GM23248 (cell line): ENCODE measurements around the gene TCAIM. TPM values are rescaled to one million over a fixed set of nuclear protein-coding genes. Genes with fewer than 3 reads are reported as not detected.

Source experiments
- DNase-seq: peaks from one replicate; pipeline ENCODE4 v3.0.0-alpha.2; 2015
- H2AFZ ChIP-seq: fragments of 200-600 bp; sonication (generic); 2 replicates; pipeline ENCODE4 v1.6.1; 2016; ENCODE audit warnings: antibody characterized with exemption
- H3F3A ChIP-seq: fragments of 200-600 bp; sonication (generic); 2 replicates; pipeline ENCODE4 v1.6.1; 2016; ENCODE audit warnings: mild to moderate bottlenecking, antibody characterized with exemption, mixed run types; ENCODE audit not compliant: insufficient read depth
- H3K27ac ChIP-seq: fragments of 200-600 bp; sonication (generic); 2 replicates; pipeline ENCODE4 v1.5.1; 2016; ENCODE audit warnings: mild to moderate bottlenecking
- H3K27me3 ChIP-seq: fragments of 200-600 bp; sonication (generic); replicated peaks from 2 replicates; pipeline ENCODE4 v1.6.1; 2016; ENCODE audit warnings: mild to moderate bottlenecking; ENCODE audit not compliant: insufficient read depth
- H3K36me3 ChIP-seq: fragments of 200-600 bp; sonication (generic); 2 replicates; pipeline ENCODE4 v1.6.1; 2016; ENCODE audit warnings: low read depth, mild to moderate bottlenecking
- H3K4me1 ChIP-seq: fragments of 200-600 bp; sonication (generic); 2 replicates; pipeline ENCODE4 v1.6.1; 2016; ENCODE audit warnings: mild to moderate bottlenecking; ENCODE audit not compliant: insufficient read depth
- H3K4me2 ChIP-seq: fragments of 200-600 bp; sonication (generic); one replicate; pipeline ENCODE4 v1.6.1; 2016; ENCODE audit warnings: mild to moderate bottlenecking; ENCODE audit not compliant: unreplicated experiment
- H3K4me3 ChIP-seq: fragments of 200-600 bp; sonication (generic); 2 replicates; pipeline ENCODE4 v1.5.1; 2016; ENCODE audit warnings: mild to moderate bottlenecking
- H3K79me2 ChIP-seq: fragments of 200-600 bp; sonication (generic); 2 replicates; pipeline ENCODE4 v1.6.1; 2016; ENCODE audit warnings: mild to moderate bottlenecking; ENCODE audit not compliant: insufficient read depth
- H3K9ac ChIP-seq: fragments of 200-600 bp; sonication (generic); 2 replicates; pipeline ENCODE4 v1.6.1; 2016; ENCODE audit warnings: mild to moderate bottlenecking
- H3K9me2 ChIP-seq: fragments of 200-600 bp; sonication (generic); 2 replicates; pipeline ENCODE4 v1.6.1; 2016; ENCODE audit warnings: mixed run types, mild to moderate bottlenecking, moderate library complexity; ENCODE audit not compliant: insufficient read depth
- H3K9me3 ChIP-seq: fragments of 200-600 bp; sonication (generic); one replicate; pipeline ENCODE4 v1.6.1; 2017; ENCODE audit warnings: low read depth
- H4K20me1 ChIP-seq: fragments of 200-600 bp; sonication (generic); 2 replicates; pipeline ENCODE4 v1.6.0; 2016; ENCODE audit not compliant: insufficient read depth
- EZH2 ChIP-seq: fragments of 200-600 bp; sonication (generic); IDR thresholded peaks from 2 replicates; pipeline ENCODE4 v1.6.1; 2018; ENCODE audit warnings: antibody characterized with exemption, mild to moderate bottlenecking; ENCODE audit not compliant: insufficient read depth, poor library complexity, severe bottlenecking
- EZH2phosphoT487 ChIP-seq: fragments of 200-600 bp; sonication (generic); IDR thresholded peaks from 2 replicates; pipeline ENCODE4 v1.6.1; 2018; ENCODE audit warnings: antibody characterized with exemption, moderate library complexity, mild to moderate bottlenecking, low read depth; ENCODE audit not compliant: insufficient read depth
- WGBS, 2 experiments: methylation state at CpG; one replicate each; pipeline ENCODE4 v1.1.6; 2015 to 2017; ENCODE audit warnings: low lambda C conversion rate in 2 of 2, low coverage in 1 of 2; ENCODE audit errors: missing lambda C conversion rate in 2 of 2; 5-methylcytosine and 5-hydroxymethylcytosine counted together
- in situ Hi-C: fragments of 300-500 bp; cut with MboI; formaldehyde crosslinking; loops from 2 replicates; pipeline ENCODE4 v1.15.0; 2020
- polyA plus RNA-seq: library from polyadenylated mRNA; unstranded; fragments of >200 nt; fragmentation: Nextera tagmentation; extraction: Ambion mirVana; gene quantifications from 2 replicates; pipeline ENCODE4 v1.2.1, GENCODE V29; 2016
- total RNA-seq: library from RNA; depleted of rRNA; stranded (reverse); fragments of >200 nt; shearing (Covaris generic); gene quantifications from 2 replicates; pipeline ENCODE4 v1.2.3, GENCODE V29; 2014; rRNA removed

The TCAIM gene
- total RNA-seq (14.3 and 16.3 TPM in 2 replicates), polyA plus RNA-seq (12.6 and 13.9 TPM in 2 replicates)

- Histone ChIP-seq H3K4me3 (peak within 1 kb of the TSS; percentile 94), H3K4me1 (peaks cover 20% of the 10 kb centered on the region), H3K36me3 (no peaks in the 10 kb centered on the region), H3K27ac (peak within 1 kb of the TSS; percentile 66), H3K9ac (peak within 1 kb of the TSS; percentile 79), H3K27me3 (0 out of 2 replicates have a peak, but pooled peaks cover 4% of the 10 kb centered on the region), H3F3A (peaks cover 4% of the 10 kb centered on the region; the same call in 1 of the 2 replicates), H3K4me2 (peak within 1 kb of the TSS; percentile 98), H4K20me1 (no peaks in the 10 kb centered on the region), H3K9me2 (no peaks in the 10 kb centered on the region), H3K9me3 (no peaks in the 10 kb centered on the region), H3K79me2 (peaks cover 30% of the 10 kb centered on the region), H2AFZ (peak within 1 kb of the TSS; percentile 95)
- 1% methylated on average over 58 to 73 of the region's 77 CpGs for WGBS, 2 experiments
- DNase-seq, result peak; percentile 98
- TF ChIP-seq EZH2phosphoT487 (no peak), EZH2 (no peak)
- in situ Hi-C loops, result no loop called here
Measured at GRCh38 chr3:44338010-44338827, at the start of gene TCAIM. TCAIM (plus strand) TSS chr3:44338766; CDS start chr3:44354783, 16,017 bp downstream.

GRCh38 chr3:44289882-44290462, 48.6 kb upstream of the TCAIM start:
- H3K9me3 ChIP-seq, result no peaks in the 10 kb centered on the region
- no peaks in the 10 kb centered on the region for H3F3A ChIP-seq
- H3K4me2 ChIP-seq, result no peak overlapping the region
- H3K4me3 ChIP-seq, result no peak overlapping the region
- no peaks in the 10 kb centered on the region for H3K79me2 ChIP-seq
- DNase-seq, result no peak
- H4K20me1 ChIP-seq, result no peaks in the 10 kb centered on the region
- in situ Hi-C loops, result no loop called here
- H3K9me2 ChIP-seq, result no peaks in the 10 kb centered on the region
- H2AFZ ChIP-seq, result no peak overlapping the region
- no peak overlapping the region for H3K9ac ChIP-seq
- no peak overlapping the region for H3K27ac ChIP-seq
- no peaks in the 10 kb centered on the region for H3K4me1 ChIP-seq
- peaks cover 15% of the 10 kb centered on the region; the same call in 1 of the 2 replicates for H3K27me3 ChIP-seq
- WGBS, 2 experiments, result 45 to 47% methylated on average over 3 of the region's 3 CpGs
- no peak for TF ChIP-seq EZH2
- no peak for TF ChIP-seq EZH2phosphoT487
- no peaks in the 10 kb centered on the region for H3K36me3 ChIP-seq

- in situ Hi-C loops, result no loop called here
- Histone ChIP-seq H3K4me2 (no peak overlapping the region), H2AFZ (no peak overlapping the region), H3K4me3 (no peak overlapping the region), H3K9ac (no peak overlapping the region), H3F3A (no peaks in the 10 kb centered on the region), H3K4me1 (no peaks in the 10 kb centered on the region), H3K9me3 (no peaks in the 10 kb centered on the region), H3K36me3 (no peaks in the 10 kb centered on the region), H3K27me3 (peaks cover 15% of the 10 kb centered on the region; the same call in 1 of the 2 replicates), H3K27ac (no peak overlapping the region), H3K9me2 (no peaks in the 10 kb centered on the region), H3K79me2 (no peaks in the 10 kb centered on the region), H4K20me1 (no peaks in the 10 kb centered on the region)
- 0% methylated on average over 2 of the region's 2 CpGs for WGBS, 2 experiments
- TF ChIP-seq EZH2 (no peak), EZH2phosphoT487 (no peak)
- no peak for DNase-seq
Measured at GRCh38 chr3:44292276-44292675, 46.3 kb upstream of the TCAIM start.

GRCh38 chr3:44292947-44293346, 45.6 kb upstream of the TCAIM start:
- in situ Hi-C loops, result no loop called here
- 42 to 61% methylated on average over 1 of the region's 1 CpG for WGBS, 2 experiments

More at GRCh38 chr3:44292947-44293346, 45.6 kb upstream of the TCAIM start:
- H4K20me1 ChIP-seq, result no peaks in the 10 kb centered on the region
- H3K9ac ChIP-seq, result no peak overlapping the region
- no peak overlapping the region for H2AFZ ChIP-seq
- no peaks in the 10 kb centered on the region for H3K36me3 ChIP-seq
- 0 out of 2 replicates have a peak, but pooled peaks cover 12% of the 10 kb centered on the region for H3K27me3 ChIP-seq
- no peak overlapping the region for H3K4me2 ChIP-seq
- H3K79me2 ChIP-seq, result no peaks in the 10 kb centered on the region
- H3K9me3 ChIP-seq, result no peaks in the 10 kb centered on the region
- no peaks in the 10 kb centered on the region for H3K9me2 ChIP-seq
- TF ChIP-seq EZH2phosphoT487 (no peak), EZH2 (no peak)
- no peak overlapping the region for H3K4me3 ChIP-seq
- no peak overlapping the region for H3K27ac ChIP-seq
- H3F3A ChIP-seq, result no peaks in the 10 kb centered on the region
- no peak for DNase-seq
- no peaks in the 10 kb centered on the region for H3K4me1 ChIP-seq
